Measurements from ENCODE around the gene IGF1. TPM values are rescaled to one million over a fixed set of nuclear protein-coding genes. Genes with fewer than 3 reads are reported as not detected.

The IGF1 gene
- total RNA-seq, 4 donors from 2014 or later = 50.0 to 262 (median 78.1) TPM

DNA sequence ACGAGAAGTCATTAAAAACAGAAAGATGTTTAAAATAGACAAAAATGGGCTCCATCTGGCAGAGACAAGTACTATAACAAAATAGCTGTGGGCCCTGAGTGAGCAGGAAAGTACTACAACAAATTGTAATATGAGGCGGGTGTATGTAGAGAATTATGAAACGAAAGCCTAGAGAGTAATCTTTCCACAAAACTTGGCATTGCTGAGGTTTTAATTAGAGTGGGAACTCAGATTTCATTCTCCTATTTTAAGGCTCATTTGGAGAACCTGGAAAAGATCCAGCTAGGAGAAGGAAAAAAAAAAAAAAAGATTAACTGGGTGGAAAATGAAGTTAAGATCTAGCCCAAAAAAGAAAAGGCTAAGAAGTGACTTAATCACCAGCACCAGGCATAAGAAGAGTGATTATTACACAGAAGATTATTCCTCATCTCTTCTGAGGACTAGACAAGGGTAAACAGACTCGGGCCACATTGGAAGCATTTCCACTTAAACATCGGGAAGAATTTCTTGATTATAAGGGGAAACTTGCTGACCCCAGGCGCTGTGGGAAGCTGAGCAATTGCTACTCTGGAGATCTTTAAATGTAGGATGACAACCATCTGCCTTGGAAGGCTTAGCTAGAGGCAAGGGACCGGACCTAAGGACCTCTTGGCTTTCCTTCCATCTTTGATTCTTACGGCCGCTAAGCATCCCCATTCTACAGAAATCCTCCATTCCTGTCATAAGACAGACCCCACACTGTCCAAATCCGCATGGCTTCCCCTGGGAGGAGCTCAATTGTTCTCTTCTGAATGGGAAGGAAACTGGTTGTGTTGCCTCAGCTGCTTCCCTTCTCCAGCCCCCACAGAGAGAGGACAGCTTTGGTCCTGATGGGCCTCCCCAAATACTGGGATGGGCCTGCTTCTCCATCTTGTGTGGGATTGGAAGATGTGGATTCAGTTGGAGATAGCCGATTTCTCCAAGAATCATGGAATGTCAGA lies 40.6 kb downstream of the IGF1 start:
- no peaks in the 10 kb centered on the region for H3K36me3 ChIP-seq
- H3K4me1 ChIP-seq = peaks cover 0 to 12% (median 0%) of the 10 kb centered on the region in 4 donors
- no peak overlapping the region for H3K4me3 ChIP-seq
- H3K27me3 ChIP-seq = no peaks in the 10 kb centered on the region
- 53 to 54% methylated on average over 11 of the region's 11 CpGs for WGBS, 2 donors
- H3K27ac ChIP-seq = peak overlapping the region in 1 of 4 donors; percentile 46
- no peak for DNase-seq (ENCODE audit: low spot score in 2 of 2)
- no peak for TF ChIP-seq EP300 (IDR thresholded peaks at IDR 0.05)
- H3K9me3 ChIP-seq = no peaks in the 10 kb centered on the region

DNA sequence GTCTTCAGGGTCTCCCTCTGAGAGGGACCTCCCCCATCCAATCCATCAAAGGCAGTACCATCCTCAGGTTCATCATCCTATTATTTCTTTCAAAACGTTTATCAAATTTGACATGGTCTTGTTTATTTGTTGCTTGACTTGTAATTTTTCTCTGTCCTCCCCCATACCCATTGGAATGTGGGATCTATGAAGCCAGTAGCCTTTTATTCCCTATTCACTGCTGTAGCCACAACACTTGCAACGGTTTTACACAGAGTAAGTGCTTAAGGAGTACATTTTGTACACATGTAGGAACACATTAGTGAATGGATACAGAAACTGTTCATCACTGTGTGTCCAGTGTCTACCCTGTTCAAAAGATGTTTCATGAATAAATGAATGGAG lies 41.5 kb downstream of the IGF1 start:
- H3K27ac ChIP-seq = peak overlapping the region in 1 of 4 donors; percentile 46
- 33 to 46% methylated on average over 2 of the region's 2 CpGs for WGBS, 2 donors
- H3K9me3 ChIP-seq = no peaks in the 10 kb centered on the region
- H3K27me3 ChIP-seq = no peaks in the 10 kb centered on the region
- TF ChIP-seq, protein P1, sequence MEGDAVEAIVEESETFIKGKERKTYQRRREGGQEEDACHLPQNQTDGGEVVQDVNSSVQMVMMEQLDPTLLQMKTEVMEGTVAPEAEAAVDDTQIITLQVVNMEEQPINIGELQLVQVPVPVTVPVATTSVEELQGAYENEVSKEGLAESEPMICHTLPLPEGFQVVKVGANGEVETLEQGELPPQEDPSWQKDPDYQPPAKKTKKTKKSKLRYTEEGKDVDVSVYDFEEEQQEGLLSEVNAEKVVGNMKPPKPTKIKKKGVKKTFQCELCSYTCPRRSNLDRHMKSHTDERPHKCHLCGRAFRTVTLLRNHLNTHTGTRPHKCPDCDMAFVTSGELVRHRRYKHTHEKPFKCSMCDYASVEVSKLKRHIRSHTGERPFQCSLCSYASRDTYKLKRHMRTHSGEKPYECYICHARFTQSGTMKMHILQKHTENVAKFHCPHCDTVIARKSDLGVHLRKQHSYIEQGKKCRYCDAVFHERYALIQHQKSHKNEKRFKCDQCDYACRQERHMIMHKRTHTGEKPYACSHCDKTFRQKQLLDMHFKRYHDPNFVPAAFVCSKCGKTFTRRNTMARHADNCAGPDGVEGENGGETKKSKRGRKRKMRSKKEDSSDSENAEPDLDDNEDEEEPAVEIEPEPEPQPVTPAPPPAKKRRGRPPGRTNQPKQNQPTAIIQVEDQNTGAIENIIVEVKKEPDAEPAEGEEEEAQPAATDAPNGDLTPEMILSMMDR (IDR thresholded peaks at IDR 0.05) = no peak
- TF ChIP-seq POLR2A (IDR thresholded peaks at IDR 0.05) (no peak), EP300 (IDR thresholded peaks at IDR 0.05) (no peak)
- no peak for DNase-seq (ENCODE audit: low spot score in 2 of 2)
- no peak overlapping the region for H3K4me3 ChIP-seq
- H3K36me3 ChIP-seq = no peaks in the 10 kb centered on the region
- H3K4me1 ChIP-seq = peaks cover 0 to 12% (median 0%) of the 10 kb centered on the region in 4 donors

- Histone ChIP-seq H3K9me3 (no peaks in the 10 kb centered on the region), H3K4me1 (peaks cover 0 to 12% (median 0%) of the 10 kb centered on the region in 4 donors), H3K4me3 (no peak overlapping the region), H3K36me3 (no peaks in the 10 kb centered on the region), H3K27me3 (no peaks in the 10 kb centered on the region), H3K27ac (no peak overlapping the region)
- TF ChIP-seq EP300 (IDR thresholded peaks at IDR 0.05) (no peak), POLR2A (IDR thresholded peaks at IDR 0.05) (no peak)
- TF ChIP-seq, protein P1 (IDR thresholded peaks at IDR 0.05) = no peak
- no peak for DNase-seq (ENCODE audit: low spot score in 2 of 2)
- 56 to 63% methylated on average over 11 of the region's 11 CpGs for whole genome bisulfite sequencing, 2 donors
Measured at GRCh38 chr12:102438047-102438826, 42.1 kb downstream of the IGF1 start.

- Histone ChIP-seq H3K36me3 (no peaks in the 10 kb centered on the region), H3K27ac (no peak overlapping the region), H3K4me1 (peaks cover 0 to 12% (median 0%) of the 10 kb centered on the region in 4 donors), H3K27me3 (no peaks in the 10 kb centered on the region), H3K4me3 (no peak overlapping the region), H3K9me3 (no peaks in the 10 kb centered on the region)
- no peak for DNase-seq (ENCODE audit: low spot score in 2 of 2)
- 78 to 89% methylated on average over 3 of the region's 3 CpGs for WGBS, 2 donors
- TF ChIP-seq, protein P1 (IDR thresholded peaks at IDR 0.05) = no peak
- TF ChIP-seq EP300 (IDR thresholded peaks at IDR 0.05) = no peak
- no peak for TF ChIP-seq POLR2A (IDR thresholded peaks at IDR 0.05)
Measured at GRCh38 chr12:102437511-102437910, 42.9 kb downstream of the IGF1 start.

DNA sequence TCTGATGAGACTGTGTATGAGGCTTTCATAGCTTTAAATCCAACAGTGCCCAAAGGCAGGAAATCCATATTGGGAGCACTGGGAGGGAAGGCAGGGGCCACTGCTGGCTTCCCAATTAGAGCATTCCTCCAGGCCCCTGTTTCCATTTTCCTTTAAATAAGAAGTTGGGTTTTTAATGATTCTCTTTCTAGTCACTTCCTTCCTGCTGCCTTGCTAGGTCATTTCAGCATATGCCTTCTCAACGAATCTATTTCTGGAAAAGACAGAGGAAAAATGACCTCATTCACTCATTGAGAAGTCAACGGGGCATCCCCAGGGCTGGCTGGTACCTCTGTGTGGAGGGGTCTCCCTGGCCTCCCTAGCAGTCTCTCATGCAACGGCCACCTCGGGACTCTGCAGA lies 43.5 kb downstream of the IGF1 start:
- Histone ChIP-seq H3K4me3 (no peak overlapping the region), H3K36me3 (no peaks in the 10 kb centered on the region), H3K27ac (no peak overlapping the region), H3K27me3 (no peaks in the 10 kb centered on the region), H3K4me1 (peaks cover 0 to 12% (median 0%) of the 10 kb centered on the region in 4 donors), H3K9me3 (no peaks in the 10 kb centered on the region)
- DNase-seq (ENCODE audit: low spot score in 2 of 2) = no peak
- TF ChIP-seq EP300 (IDR thresholded peaks at IDR 0.05) (no peak), POLR2A (IDR thresholded peaks at IDR 0.05) (no peak)
- TF ChIP-seq, protein P1 (IDR thresholded peaks at IDR 0.05) = no peak
- 45 to 67% methylated on average over 4 of the region's 4 CpGs for whole genome bisulfite sequencing, 2 donors

Data from tibial nerve (tissue), 4 donors.